ENCODE measurements around the gene TRAM2. TPM values are rescaled to one million over a fixed set of nuclear protein-coding genes. Genes with fewer than 3 reads are reported as not detected.

The TRAM2 gene
- total and polyA plus RNA-seq, 4 donors: 7.3 to 20.3 (median 13.0) TPM

DNA sequence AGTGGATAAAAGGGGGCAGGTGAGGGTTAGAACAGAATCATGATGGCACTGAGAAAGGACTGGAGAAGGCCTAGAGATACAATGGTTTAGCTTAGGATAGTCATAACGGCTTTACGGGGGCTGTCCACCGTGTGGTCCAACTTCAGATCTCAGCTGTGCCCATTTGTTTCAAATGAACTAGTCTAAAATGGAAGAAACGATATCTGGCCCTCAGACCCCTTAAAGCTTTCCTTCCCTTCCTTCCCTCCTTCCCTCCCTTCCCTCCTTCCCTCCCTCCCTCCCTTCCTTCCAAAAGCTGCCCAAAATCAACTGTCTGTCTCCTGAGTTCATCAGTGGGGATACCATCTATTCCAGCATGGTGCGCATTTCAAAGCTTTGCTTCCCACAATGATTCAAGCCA, 27.9 kb downstream of the TRAM2 start:
- Histone ChIP-seq H3K27me3 (ENCODE audit: control insufficient read depth in 4 of 4, insufficient read depth in 4 of 4, low read length in 3 of 4) (no peaks in the 10 kb centered on the region), H3K9ac (ENCODE audit: low read depth in 1 of 2, low read length in 2 of 2) (no peak overlapping the region), H3K27ac (ENCODE audit: low read depth in 1 of 2, low read length in 2 of 2) (no peak overlapping the region), H3K36me3 (ENCODE audit: control insufficient read depth in 4 of 4, insufficient read depth in 3 of 4, low read depth in 1 of 4, low read length in 3 of 4) (no peaks in the 10 kb centered on the region), H3K9me3 (ENCODE audit: control insufficient read depth in 4 of 4, low read length in 3 of 4) (no peaks in the 10 kb centered on the region), H3K4me1 (ENCODE audit: control insufficient read depth in 4 of 4, insufficient read depth in 4 of 4, low read length in 3 of 4) (peaks cover 29 to 71% (median 58%) of the 10 kb centered on the region in 4 donors), H3K4me3 (ENCODE audit: low read depth in 1 of 3, low read length in 3 of 3) (no peak overlapping the region)
- TF ChIP-seq FOXA1 (IDR thresholded peaks at IDR 0.05) (no peak), FOXA2 (IDR thresholded peaks at IDR 0.05) (no peak), EGR1 (IDR thresholded peaks at IDR 0.05; ENCODE audit: low read depth in 2 of 2) (no peak)
- 98% methylated on average over 5 of the region's 5 CpGs for WGBS
- DNase-seq (ENCODE audit: low spot score): no peak

DNA sequence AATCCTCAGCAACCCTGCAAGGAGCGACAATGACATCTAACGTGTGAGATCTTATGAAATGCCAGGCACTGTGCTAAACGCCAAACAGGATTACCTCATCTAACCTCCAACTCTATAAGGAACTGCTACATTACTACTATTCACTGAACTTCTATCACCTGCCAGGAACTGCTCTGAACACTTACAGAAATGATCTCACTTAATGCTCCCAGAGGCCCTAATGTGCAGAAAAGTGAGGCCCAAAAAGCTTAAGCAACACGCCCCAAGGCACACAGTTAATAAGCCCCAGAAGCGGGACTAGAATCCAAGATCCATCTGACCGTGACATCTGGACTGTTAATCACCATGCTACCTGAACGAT, 28.5 kb downstream of the TRAM2 start:
- Histone ChIP-seq H3K9me3 (ENCODE audit: control insufficient read depth in 4 of 4, low read length in 3 of 4) (no peaks in the 10 kb centered on the region), H3K4me3 (ENCODE audit: low read depth in 1 of 3, low read length in 3 of 3) (no peak overlapping the region), H3K9ac (ENCODE audit: low read depth in 1 of 2, low read length in 2 of 2) (no peak overlapping the region), H3K27me3 (ENCODE audit: control insufficient read depth in 4 of 4, insufficient read depth in 4 of 4, low read length in 3 of 4) (no peaks in the 10 kb centered on the region), H3K36me3 (ENCODE audit: control insufficient read depth in 4 of 4, insufficient read depth in 3 of 4, low read depth in 1 of 4, low read length in 3 of 4) (no peaks in the 10 kb centered on the region), H3K4me1 (ENCODE audit: control insufficient read depth in 4 of 4, insufficient read depth in 4 of 4, low read length in 3 of 4) (peaks cover 29 to 77% (median 63%) of the 10 kb centered on the region in 4 donors), H3K27ac (ENCODE audit: low read depth in 1 of 2, low read length in 2 of 2) (no peak overlapping the region)
- peak in 1 of 2 donors; percentile 6 for TF ChIP-seq RXRA (IDR thresholded peaks at IDR 0.05)
- no peak for TF ChIP-seq HNF4G (IDR thresholded peaks at IDR 0.05)
- WGBS: 72% methylated on average over 7 of the region's 7 CpGs
- no peak for DNase-seq (ENCODE audit: low spot score)

DNA sequence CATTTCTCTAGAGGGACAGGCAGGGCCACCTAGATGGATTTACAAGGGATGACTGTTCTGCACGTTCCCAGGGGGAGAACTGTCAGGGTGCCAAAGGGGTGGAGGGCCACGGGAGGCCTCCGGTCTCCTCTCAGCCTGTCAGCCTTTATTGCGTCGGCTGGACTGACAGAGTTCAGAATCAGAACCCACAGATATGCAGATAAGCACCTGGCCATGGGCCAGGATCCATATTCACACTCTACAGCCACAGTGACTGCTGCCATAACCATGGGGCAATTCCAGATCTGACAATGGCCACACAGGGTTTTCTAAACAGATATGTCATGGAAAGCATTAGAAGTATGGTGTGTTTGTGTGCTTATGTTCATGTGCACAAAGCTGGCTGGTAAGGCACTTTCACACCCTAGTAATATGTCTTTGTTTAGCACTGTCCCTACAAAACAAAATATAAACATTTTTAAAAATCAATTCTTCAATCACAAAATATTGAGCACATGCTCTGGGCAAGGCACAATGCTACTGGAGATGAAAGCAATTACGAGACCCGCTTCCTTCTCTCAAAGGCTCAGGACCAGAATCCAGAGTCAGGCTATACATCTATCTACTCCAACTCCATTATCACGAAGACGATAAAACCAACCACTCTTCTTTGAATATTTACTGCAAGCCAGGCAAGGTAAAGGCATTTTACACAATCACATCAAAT, 29.1 kb downstream of the TRAM2 start:
- DNase-seq (ENCODE audit: low spot score): peak; percentile 41
- 54% methylated on average over 9 of the region's 9 CpGs for WGBS
- TF ChIP-seq SP1 (IDR thresholded peaks at IDR 0.05): peak; percentile 13
- peak; percentile 34 for TF ChIP-seq YY1 (IDR thresholded peaks at IDR 0.05)
- peak in 1 of 2 donors; percentile 35 for TF ChIP-seq RXRA (IDR thresholded peaks at IDR 0.05)
- peak; percentile 19 to 26 for TF ChIP-seq HNF4A (conservative IDR thresholded peaks at IDR 0.05)
- TF ChIP-seq NR2F2 (IDR thresholded peaks at IDR 0.05): no peak
- TF ChIP-seq, protein P1, sequence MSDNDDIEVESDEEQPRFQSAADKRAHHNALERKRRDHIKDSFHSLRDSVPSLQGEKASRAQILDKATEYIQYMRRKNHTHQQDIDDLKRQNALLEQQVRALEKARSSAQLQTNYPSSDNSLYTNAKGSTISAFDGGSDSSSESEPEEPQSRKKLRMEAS (IDR thresholded peaks at IDR 0.05): no peak
- TF ChIP-seq, protein P2, sequence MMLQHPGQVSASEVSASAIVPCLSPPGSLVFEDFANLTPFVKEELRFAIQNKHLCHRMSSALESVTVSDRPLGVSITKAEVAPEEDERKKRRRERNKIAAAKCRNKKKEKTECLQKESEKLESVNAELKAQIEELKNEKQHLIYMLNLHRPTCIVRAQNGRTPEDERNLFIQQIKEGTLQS (IDR thresholded peaks at IDR 0.05): peak; percentile 33
- no peak for TF ChIP-seq EGR1 (IDR thresholded peaks at IDR 0.05; ENCODE audit: low read depth in 2 of 2)
- no peaks in the 10 kb centered on the region for H3K9me3 ChIP-seq (ENCODE audit: control insufficient read depth in 4 of 4, low read length in 3 of 4)
- no peak overlapping the region for H3K4me3 ChIP-seq (ENCODE audit: low read depth in 1 of 3, low read length in 3 of 3)
- peak overlapping the region in 1 of 2 donors; percentile 19 for H3K27ac ChIP-seq (ENCODE audit: low read depth in 1 of 2, low read length in 2 of 2)
- peaks cover 29 to 82% (median 64%) of the 10 kb centered on the region in 4 donors for H3K4me1 ChIP-seq (ENCODE audit: control insufficient read depth in 4 of 4, insufficient read depth in 4 of 4, low read length in 3 of 4)
- H3K9ac ChIP-seq (ENCODE audit: low read depth in 1 of 2, low read length in 2 of 2): no peak overlapping the region
- H3K27me3 ChIP-seq (ENCODE audit: control insufficient read depth in 4 of 4, insufficient read depth in 4 of 4, low read length in 3 of 4): no peaks in the 10 kb centered on the region
- H3K36me3 ChIP-seq (ENCODE audit: control insufficient read depth in 4 of 4, insufficient read depth in 3 of 4, low read depth in 1 of 4, low read length in 3 of 4): no peaks in the 10 kb centered on the region

DNA sequence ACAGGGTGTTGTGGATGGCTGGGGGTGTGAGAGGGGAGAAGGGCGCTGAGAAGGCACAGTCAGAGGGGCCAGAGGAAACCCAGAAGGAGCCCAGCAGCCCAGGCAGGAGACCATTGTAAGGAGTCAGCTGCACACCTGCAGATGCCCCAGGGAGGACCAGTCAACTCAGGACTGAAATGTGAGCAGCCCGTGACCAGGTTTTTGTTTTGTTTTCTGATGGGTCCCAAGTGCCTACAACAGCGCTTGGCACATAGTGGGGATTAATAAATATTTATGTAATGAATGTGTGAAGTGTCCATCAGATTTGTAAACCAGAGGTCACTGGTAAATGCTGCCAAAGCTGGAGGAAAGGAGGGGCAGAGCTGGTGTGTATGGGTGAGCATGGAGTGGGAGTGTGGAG, 30.2 kb downstream of the TRAM2 start:
- Histone ChIP-seq H3K27ac (ENCODE audit: low read depth in 1 of 2, low read length in 2 of 2) (no peak overlapping the region), H3K36me3 (ENCODE audit: control insufficient read depth in 4 of 4, insufficient read depth in 3 of 4, low read depth in 1 of 4, low read length in 3 of 4) (no peaks in the 10 kb centered on the region), H3K4me1 (ENCODE audit: control insufficient read depth in 4 of 4, insufficient read depth in 4 of 4, low read length in 3 of 4) (peaks cover 27 to 76% (median 58%) of the 10 kb centered on the region in 4 donors), H3K27me3 (ENCODE audit: control insufficient read depth in 4 of 4, insufficient read depth in 4 of 4, low read length in 3 of 4) (no peaks in the 10 kb centered on the region), H3K9me3 (ENCODE audit: control insufficient read depth in 4 of 4, low read length in 3 of 4) (no peaks in the 10 kb centered on the region), H3K9ac (ENCODE audit: low read depth in 1 of 2, low read length in 2 of 2) (no peak overlapping the region), H3K4me3 (ENCODE audit: low read depth in 1 of 3, low read length in 3 of 3) (no peak overlapping the region)
- TF ChIP-seq HNF4A (conservative IDR thresholded peaks at IDR 0.05) (no peak), TAF1 (conservative IDR thresholded peaks at IDR 0.05) (no peak)
- no peak for DNase-seq (ENCODE audit: low spot score)
- 85% methylated on average over 3 of the region's 3 CpGs for WGBS

All from liver (tissue), 9 donors.